ENCODE results near the gene NEK1. TPM values are rescaled to one million over a fixed set of nuclear protein-coding genes. Genes with fewer than 3 reads are reported as not detected.

Gene NEK1
- total RNA-seq, 1 experiment from 2014 or later = 8.2 TPM

DNA sequence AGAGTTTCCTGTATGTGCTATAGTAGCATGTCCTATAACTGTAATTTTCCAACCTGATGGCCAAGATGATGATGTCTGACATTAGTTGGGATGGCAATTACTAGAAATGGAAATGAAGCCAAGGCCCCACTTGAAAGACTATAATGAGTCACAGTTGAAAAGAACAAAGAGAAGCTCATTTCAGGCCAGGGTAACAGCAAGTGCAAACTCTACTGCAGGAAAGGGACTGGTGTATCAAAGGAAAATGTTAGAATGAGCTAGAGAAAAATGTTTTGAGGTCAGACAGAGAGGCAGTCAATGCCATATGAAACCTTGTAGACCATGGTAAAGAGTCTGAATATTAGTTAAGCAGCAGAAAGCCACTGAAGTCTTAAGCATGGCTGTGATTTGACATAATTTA is 195.4 kb downstream of the NEK1 start:
- no peak for DNase-seq
- H3K27ac ChIP-seq = no peak overlapping the region
- H3K4me3 ChIP-seq = no peak overlapping the region
- H3K36me3 ChIP-seq = no peaks in the 10 kb centered on the region
- H3K27me3 ChIP-seq = no peaks in the 10 kb centered on the region
- no peaks in the 10 kb centered on the region; the same call in 1 of the 2 replicates for H3K4me1 ChIP-seq
- H3K9me3 ChIP-seq (replicated peaks) = no peaks in the 10 kb centered on the region

DNA sequence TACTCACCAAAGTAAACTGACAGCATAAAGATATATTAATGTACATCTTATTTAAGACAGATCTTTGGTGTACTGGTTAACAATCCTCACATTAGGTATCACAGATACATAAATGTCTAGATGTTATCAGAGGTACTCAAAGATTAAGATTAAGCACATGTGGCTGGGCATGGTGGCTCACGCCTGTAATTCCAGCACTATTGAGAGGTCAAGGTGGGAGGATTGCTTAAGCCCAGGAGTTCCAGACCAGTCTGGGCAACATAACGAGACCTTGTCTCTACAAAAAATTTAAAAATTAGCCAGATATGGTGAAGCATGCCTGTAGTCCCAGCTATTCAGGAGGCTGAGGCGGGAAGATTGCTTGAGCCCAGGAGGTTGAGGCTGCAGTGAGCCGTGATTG is 195.9 kb downstream of the NEK1 start:
- Histone ChIP-seq H3K27me3 (no peaks in the 10 kb centered on the region), H3K9me3 (replicated peaks) (no peaks in the 10 kb centered on the region), H3K4me3 (no peak overlapping the region), H3K36me3 (no peaks in the 10 kb centered on the region), H3K4me1 (no peaks in the 10 kb centered on the region; the same call in 1 of the 2 replicates), H3K27ac (no peak overlapping the region)
- no peak for DNase-seq

DNA sequence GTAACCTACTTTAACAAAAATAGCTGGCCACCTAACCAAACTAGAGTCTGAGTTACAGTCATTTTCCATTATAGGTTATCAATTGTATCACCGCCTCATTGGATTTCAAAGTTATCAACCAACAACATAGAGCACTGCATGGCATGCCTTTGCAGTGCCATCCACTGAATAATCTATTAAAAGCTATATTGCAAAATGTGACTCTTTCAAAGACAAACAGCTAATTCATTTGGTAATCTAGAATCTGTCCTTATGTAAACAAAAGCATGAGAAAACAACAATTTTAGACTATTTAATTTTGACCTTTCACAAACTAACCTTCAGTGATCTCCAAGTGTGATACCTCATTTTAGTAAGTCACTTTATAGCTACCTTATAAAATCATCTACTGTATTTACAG is 197.5 kb downstream of the NEK1 start:
- H3K27me3 ChIP-seq = no peaks in the 10 kb centered on the region

DNA sequence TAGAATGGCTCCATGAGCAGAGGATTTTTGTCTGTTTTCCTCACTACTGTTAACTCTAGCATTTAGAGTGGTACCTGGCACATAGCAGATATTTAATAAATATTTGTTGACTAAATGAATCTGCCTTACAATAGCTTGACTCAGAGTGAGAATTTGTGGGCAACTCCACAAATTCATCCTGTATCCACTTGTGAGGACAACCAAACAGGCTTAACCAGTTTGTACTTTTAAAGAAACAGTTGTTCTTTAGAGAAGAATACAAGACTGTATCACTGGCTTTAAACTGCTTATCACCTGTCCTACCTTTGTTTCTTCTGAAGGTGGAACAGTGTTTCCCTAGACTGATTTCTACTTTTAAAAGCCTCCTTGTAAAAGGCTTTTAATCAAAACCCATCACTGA is 200.3 kb downstream of the NEK1 start:
- H3K4me1 ChIP-seq = 0 out of 2 replicates have a peak, but pooled peaks cover 2% of the 10 kb centered on the region
- no peaks in the 10 kb centered on the region for H3K9me3 ChIP-seq (replicated peaks)
- no peaks in the 10 kb centered on the region for H3K27me3 ChIP-seq
- H3K4me3 ChIP-seq = no peak overlapping the region
- H3K27ac ChIP-seq = no peak overlapping the region
- DNase-seq = no peak
- H3K36me3 ChIP-seq = no peaks in the 10 kb centered on the region

More for the DNA sequence above, 197.5 kb downstream of the NEK1 start:
- Histone ChIP-seq H3K4me1 (no peaks in the 10 kb centered on the region), H3K9me3 (replicated peaks) (no peaks in the 10 kb centered on the region), H3K27ac (no peak overlapping the region), H3K4me3 (no peak overlapping the region), H3K36me3 (no peaks in the 10 kb centered on the region)
- no peak for DNase-seq

DNA sequence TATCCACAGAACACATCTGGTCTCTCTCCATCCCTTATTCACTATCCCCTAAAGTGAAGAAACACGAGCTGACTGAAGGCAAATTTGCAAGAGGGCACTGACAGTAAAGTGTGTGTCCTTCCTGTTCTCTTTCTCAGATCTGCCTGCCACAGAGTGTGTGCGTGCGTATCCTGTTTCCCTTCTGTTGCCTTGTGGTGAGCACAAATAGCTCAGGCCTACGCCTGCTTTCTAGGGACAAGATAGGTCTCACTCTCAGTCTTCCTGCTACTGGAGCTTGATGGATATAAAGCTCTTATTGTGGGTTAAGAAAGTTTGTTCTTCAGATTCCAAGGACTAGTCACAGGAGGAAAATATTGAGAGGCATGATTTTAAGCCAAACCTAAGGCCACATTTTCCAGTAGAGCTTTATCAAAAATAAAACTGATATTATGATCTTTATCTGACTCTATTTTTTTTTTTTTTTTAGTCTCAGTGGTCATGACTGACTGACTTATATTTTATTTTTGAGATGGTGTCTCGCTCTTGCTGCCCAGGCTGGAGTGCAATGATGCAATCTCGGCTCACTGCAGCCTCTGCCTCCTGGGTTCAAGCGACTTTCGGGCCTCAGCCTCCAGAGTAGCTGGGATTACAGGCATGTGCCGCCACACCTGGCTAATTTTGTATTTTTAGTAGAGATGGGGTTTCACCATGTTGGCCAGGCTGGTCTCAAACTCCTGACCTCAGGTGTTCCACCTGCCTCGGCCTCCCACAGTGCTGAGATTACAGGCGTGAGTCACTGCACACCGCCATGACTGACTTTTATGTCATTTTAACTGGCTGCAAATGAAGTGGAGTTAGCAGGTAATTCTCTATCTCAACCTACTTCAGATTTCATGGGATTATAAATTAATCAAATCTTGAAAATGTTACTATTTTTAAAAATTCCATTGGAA is 201.3 kb downstream of the NEK1 start:
- Histone ChIP-seq H3K27ac (no peak overlapping the region), H3K36me3 (no peaks in the 10 kb centered on the region), H3K4me1 (0 out of 2 replicates have a peak, but pooled peaks cover 3% of the 10 kb centered on the region), H3K4me3 (no peak overlapping the region), H3K27me3 (no peaks in the 10 kb centered on the region), H3K9me3 (replicated peaks) (no peaks in the 10 kb centered on the region)
- peak; percentile 57 to 73 for DNase-seq

DNA sequence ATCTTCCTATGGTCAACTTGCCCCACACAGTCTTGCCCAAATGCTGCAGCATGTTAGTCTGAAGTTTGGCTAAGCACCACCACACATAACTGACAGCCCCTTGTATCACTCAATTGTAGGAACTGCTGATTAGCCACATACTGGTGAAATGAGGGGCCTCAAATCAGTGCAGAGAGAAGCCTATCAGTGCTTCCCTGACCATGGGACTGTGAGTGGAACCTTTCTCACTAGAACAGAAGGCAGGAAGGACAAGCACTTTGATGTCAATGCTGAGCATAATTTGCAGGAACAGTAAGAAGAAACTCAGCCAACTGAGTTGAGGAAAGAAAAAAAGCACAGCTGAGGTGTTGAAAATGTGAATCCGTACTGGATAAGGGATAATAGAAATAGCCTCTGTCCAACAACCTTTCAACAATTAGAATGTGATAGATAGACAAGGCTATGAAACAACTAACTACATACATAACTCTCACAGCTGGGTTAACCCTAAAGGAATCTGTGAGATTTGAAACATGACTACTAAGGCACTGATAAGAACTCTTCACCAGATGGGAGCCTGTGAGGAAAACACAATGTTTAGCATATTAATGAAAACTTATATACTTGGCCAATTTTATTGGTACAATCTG is 205.1 kb downstream of the NEK1 start:
- no peak overlapping the region for H3K4me3 ChIP-seq
- H3K4me1 ChIP-seq = 0 out of 2 replicates have a peak, but pooled peaks cover 3% of the 10 kb centered on the region
- DNase-seq = no peak
- H3K36me3 ChIP-seq = no peaks in the 10 kb centered on the region
- H3K27ac ChIP-seq = no peak overlapping the region
- H3K27me3 ChIP-seq = no peaks in the 10 kb centered on the region
- H3K9me3 ChIP-seq (replicated peaks) = no peaks in the 10 kb centered on the region

DNA sequence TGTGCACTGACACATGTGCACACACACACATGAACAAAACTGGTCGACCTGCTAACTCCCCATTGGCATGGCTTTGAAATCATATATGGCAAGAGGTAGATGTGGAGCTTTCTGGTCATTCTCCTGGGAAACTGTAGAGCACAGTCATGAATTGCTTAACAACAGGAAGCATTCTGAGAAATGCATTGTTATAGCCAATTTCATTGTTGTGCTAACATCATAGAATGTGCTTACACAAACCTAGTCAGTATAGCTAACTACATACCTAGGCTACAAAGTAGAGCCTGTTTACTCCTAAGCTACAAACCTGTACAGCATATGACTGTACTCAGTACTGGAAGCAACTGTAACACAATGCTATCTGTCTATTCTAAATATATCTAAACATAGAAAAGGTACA is 207.4 kb downstream of the NEK1 start:
- Histone ChIP-seq H3K27ac (no peak overlapping the region), H3K27me3 (no peaks in the 10 kb centered on the region), H3K4me3 (no peak overlapping the region), H3K4me1 (0 out of 2 replicates have a peak, but pooled peaks cover 3% of the 10 kb centered on the region), H3K36me3 (no peaks in the 10 kb centered on the region; the same call in none of the 2 replicates), H3K9me3 (replicated peaks) (no peaks in the 10 kb centered on the region)
- no peak for DNase-seq

DNA sequence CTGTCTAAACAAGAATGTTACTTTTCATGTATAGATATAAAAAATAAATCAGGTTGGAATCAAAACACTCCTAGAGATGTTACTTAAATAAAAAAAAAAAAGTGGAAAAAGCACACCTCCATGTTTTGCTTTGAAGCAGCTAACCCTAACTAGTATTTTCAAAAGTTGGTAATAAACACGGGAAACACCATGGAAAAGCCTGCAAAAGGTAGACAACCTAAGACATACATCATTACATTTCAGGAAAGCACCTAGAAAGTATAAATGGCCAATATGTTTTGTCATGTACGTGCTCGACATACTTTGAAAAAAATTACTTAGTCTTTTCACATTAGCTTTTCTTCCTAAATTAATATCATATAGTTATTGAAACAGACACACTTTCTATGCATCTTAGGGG is 211.6 kb downstream of the NEK1 start:
- Histone ChIP-seq H3K27me3 (no peaks in the 10 kb centered on the region), H3K9me3 (replicated peaks) (no peaks in the 10 kb centered on the region)
- no peak for DNase-seq

DNA sequence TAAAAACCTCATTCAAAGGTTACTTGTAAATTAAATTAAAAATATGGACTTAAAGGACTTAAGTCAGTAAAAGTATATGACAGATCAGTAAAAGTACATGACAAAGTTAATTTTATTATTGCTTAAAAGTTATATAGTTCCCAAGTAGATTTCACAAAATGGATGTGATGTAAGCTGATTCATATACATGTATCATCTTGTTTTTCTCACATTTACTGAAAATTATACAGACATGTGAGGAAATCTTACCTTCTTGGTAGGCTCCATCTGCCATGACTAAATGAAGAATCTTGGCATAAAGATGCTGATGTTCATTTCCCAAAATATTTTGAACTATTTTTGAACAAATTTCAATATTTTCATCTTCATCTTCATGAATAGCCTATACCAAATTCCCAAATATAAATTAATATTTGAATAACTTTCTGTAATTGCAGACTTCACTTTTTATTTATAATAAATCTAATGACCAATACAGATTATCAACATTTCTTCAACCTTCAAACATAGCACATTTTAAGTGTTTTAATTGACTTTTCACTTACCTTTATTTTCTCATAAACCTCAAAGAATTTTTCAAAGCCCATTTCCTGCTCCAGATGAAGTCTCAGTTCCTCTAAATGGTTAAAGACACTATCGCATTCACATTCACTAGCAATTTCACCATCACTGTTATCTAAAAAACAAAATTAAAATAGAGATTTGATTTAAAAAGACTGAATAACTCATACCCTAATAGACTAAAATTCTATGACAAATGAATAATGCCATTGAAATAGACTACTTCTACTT is 212.2 kb downstream of the NEK1 start:
- no peaks in the 10 kb centered on the region for H3K9me3 ChIP-seq (replicated peaks)
- DNase-seq = no peak
- no peaks in the 10 kb centered on the region for H3K4me1 ChIP-seq
- H3K36me3 ChIP-seq = no peaks in the 10 kb centered on the region; the same call in none of the 2 replicates
- H3K27me3 ChIP-seq = no peaks in the 10 kb centered on the region
- no peak overlapping the region for H3K27ac ChIP-seq
- H3K4me3 ChIP-seq = no peak overlapping the region

More for the DNA sequence above, 211.6 kb downstream of the NEK1 start:
- H3K36me3 ChIP-seq = no peaks in the 10 kb centered on the region; the same call in none of the 2 replicates
- H3K27ac ChIP-seq = no peak overlapping the region
- H3K4me3 ChIP-seq = no peak overlapping the region
- no peaks in the 10 kb centered on the region for H3K4me1 ChIP-seq

DNA sequence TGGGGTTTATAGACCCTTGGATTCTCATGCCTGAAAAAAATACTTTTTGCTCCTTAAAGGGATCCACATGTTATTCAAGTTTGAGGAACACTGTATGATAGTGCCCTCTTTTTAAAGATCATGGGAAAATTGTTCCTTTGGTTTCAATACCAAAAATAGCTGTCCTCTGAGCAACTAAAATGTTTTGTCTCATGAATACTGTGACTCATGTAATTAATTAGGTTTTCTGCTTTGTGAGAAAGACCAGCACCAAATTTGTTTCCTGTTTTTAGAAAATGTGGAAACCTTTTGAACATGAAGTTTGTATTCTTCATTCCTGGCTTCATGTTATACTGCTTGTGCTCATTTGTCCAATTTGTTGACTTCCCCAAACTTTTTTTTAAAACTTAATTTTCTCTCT is 214.1 kb downstream of the NEK1 start:
- Histone ChIP-seq H3K4me1 (no peaks in the 10 kb centered on the region), H3K27me3 (no peaks in the 10 kb centered on the region), H3K9me3 (replicated peaks) (no peaks in the 10 kb centered on the region), H3K4me3 (no peak overlapping the region), H3K27ac (no peak overlapping the region), H3K36me3 (no peaks in the 10 kb centered on the region; the same call in none of the 2 replicates)
- no peak for DNase-seq

DNA sequence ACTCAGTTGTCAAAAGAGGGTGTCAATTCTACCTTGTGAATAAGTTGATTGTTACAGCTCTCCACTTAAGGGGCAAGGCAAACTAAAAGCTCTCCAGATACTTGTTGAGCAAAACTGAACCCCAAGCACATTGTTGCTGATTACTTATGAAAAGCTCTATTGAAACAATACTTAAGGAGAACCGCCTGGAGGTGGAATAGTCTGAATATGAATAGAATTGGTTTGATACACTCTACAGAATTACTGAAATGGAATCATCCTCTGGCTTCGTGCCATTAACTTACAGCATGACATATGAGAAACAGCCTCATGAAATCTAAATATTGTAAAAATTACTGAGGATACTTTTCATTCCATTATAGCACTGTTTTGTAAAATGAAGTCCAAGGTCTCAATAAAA is 214.6 kb downstream of the NEK1 start:
- DNase-seq = peak in 1 of 2 experiments; percentile 12
- Histone ChIP-seq H3K9me3 (replicated peaks) (no peaks in the 10 kb centered on the region), H3K27me3 (no peaks in the 10 kb centered on the region), H3K27ac (no peak overlapping the region), H3K36me3 (no peaks in the 10 kb centered on the region; the same call in none of the 2 replicates), H3K4me1 (no peaks in the 10 kb centered on the region), H3K4me3 (no peak overlapping the region)

DNA sequence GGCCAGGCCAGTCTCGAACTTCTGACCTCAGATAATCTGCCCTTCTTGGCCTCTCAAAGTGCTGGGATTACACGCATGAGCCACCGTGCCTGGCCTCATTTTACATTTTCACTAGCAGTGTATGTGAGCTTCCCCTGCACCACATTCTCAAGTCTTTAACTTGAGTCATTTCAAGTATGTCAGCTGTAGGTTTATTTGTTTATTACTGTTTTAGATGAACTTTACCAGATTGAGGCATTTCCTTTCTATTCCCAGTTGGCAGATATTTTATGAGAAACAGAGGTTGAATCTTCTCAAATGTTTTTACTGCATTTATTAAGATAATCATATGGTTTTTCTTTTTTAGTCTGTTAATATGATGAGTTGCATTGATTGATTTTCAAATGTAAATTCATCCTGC is 227.0 kb downstream of the NEK1 start:
- Histone ChIP-seq H3K27me3 (no peaks in the 10 kb centered on the region), H3K36me3 (no peaks in the 10 kb centered on the region), H3K4me3 (no peak overlapping the region), H3K4me1 (no peaks in the 10 kb centered on the region), H3K9me3 (replicated peaks) (no peaks in the 10 kb centered on the region; the same call in 1 of the 2 replicates), H3K27ac (no peak overlapping the region)
- no peak for DNase-seq

DNA sequence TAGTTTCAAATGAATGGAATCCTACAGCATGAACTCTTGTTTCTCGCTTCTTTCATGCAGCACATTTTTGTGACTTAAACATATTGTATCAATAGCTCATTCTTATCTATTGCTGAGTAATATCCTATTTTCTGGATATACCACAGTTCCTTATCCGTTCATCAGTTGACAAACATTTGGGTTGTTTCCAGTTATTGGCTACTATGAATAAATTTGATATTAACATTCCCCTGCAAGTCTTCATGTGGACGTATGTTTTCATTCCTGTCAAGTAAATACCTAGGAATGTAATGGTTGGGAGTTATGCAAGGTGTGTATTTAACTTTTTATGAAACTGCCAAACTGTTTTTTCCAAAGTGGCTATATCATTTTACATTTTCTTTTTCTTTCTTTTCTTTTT is 227.6 kb downstream of the NEK1 start:
- Histone ChIP-seq H3K9me3 (replicated peaks) (no peaks in the 10 kb centered on the region; the same call in 1 of the 2 replicates), H3K36me3 (no peaks in the 10 kb centered on the region), H3K4me3 (no peak overlapping the region), H3K27me3 (no peaks in the 10 kb centered on the region), H3K27ac (no peak overlapping the region), H3K4me1 (no peaks in the 10 kb centered on the region)
- no peak for DNase-seq

DNA sequence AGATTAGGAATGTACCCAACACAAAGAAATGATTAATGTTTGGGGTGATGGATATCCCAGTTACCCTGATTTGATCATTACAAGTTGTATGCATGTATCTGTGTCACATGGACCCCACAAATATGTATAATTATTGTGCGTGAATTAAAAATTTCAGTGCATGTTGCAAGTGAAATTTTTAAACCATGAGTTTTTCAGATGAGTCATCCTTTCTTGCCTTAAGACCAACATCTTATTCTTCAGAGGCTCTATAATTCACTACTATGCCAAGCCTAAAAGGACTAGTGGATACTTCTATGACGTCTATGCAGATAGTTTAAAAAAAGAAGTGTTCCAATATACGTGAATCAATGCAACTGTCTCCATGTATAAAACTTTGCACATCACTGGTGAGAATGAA is 228.7 kb downstream of the NEK1 start:
- DNase-seq = no peak
- H3K9me3 ChIP-seq (replicated peaks) = no peaks in the 10 kb centered on the region; the same call in 1 of the 2 replicates
- H3K4me3 ChIP-seq = no peak overlapping the region
- no peak overlapping the region for H3K27ac ChIP-seq
- H3K36me3 ChIP-seq = no peaks in the 10 kb centered on the region
- H3K27me3 ChIP-seq = no peaks in the 10 kb centered on the region
- H3K4me1 ChIP-seq = no peaks in the 10 kb centered on the region
